ENCODE measurements around the gene ZNF10. TPM values are rescaled to one million over a fixed set of nuclear protein-coding genes. Genes with fewer than 3 reads are reported as not detected.

Gene ZNF10
- total RNA-seq, 1 donor, result 9.8 TPM

GRCh38 chr12:133192847-133193246 lies 62.4 kb downstream of the ZNF10 start:
- Histone ChIP-seq H3K4me1 (ENCODE audit: insufficient read depth, low read length) (no peaks in the 10 kb centered on the region), H4K20me1 (ENCODE audit: insufficient read depth, low read length) (no peaks in the 10 kb centered on the region), H2AFZ (ENCODE audit: low read length) (no peak overlapping the region), H3K27me3 (ENCODE audit: insufficient read depth, low read length) (no peaks in the 10 kb centered on the region), H3K4me2 (ENCODE audit: insufficient read depth, low read length) (no peak overlapping the region), H3K4me3 (ENCODE audit: insufficient read depth, low read length) (no peak overlapping the region), H3K36me3 (ENCODE audit: insufficient read depth, low read length) (peaks cover 84% of the 10 kb centered on the region), H3K9me3 (ENCODE audit: low read depth, low read length) (peaks cover 45% of the 10 kb centered on the region), H3K27ac (ENCODE audit: low read depth, low read length) (no peak overlapping the region), H3K79me2 (ENCODE audit: insufficient read depth, low read length) (peaks cover under 1% of the 10 kb centered on the region)
- TF ChIP-seq CTCF (IDR thresholded peaks at IDR 0.05; ENCODE audit: extremely low read depth, low read depth, low read length), result no peak
- DNase-seq (ENCODE audit: insufficient read length, low spot score, missing footprints), result no peak

- Histone ChIP-seq H3K4me3 (ENCODE audit: insufficient read depth, low read length) (no peak overlapping the region), H3K4me1 (ENCODE audit: insufficient read depth, low read length) (no peaks in the 10 kb centered on the region), H3K4me2 (ENCODE audit: insufficient read depth, low read length) (no peak overlapping the region), H3K79me2 (ENCODE audit: insufficient read depth, low read length) (no peaks in the 10 kb centered on the region), H4K20me1 (ENCODE audit: insufficient read depth, low read length) (no peaks in the 10 kb centered on the region), H3K9me3 (ENCODE audit: low read depth, low read length) (peaks cover 53% of the 10 kb centered on the region), H2AFZ (ENCODE audit: low read length) (no peak overlapping the region), H3K36me3 (ENCODE audit: insufficient read depth, low read length) (peaks cover 26% of the 10 kb centered on the region), H3K27ac (ENCODE audit: low read depth, low read length) (no peak overlapping the region), H3K27me3 (ENCODE audit: insufficient read depth, low read length) (no peaks in the 10 kb centered on the region)
- no peak for TF ChIP-seq CTCF (IDR thresholded peaks at IDR 0.05; ENCODE audit: extremely low read depth, low read depth, low read length)
- DNase-seq (ENCODE audit: insufficient read length, low spot score, missing footprints), result no peak
These were observed 71.5 kb downstream of the ZNF10 start for GRCh38 chr12:133201888-133202287.

- H3K9me3 ChIP-seq (ENCODE audit: low read depth, low read length), result peaks cover 53% of the 10 kb centered on the region
- no peak for DNase-seq (ENCODE audit: insufficient read length, low spot score, missing footprints)
- no peak overlapping the region for H2AFZ ChIP-seq (ENCODE audit: low read length)
- no peak overlapping the region for H3K4me2 ChIP-seq (ENCODE audit: insufficient read depth, low read length)
- H3K4me1 ChIP-seq (ENCODE audit: insufficient read depth, low read length), result no peaks in the 10 kb centered on the region
- H3K27ac ChIP-seq (ENCODE audit: low read depth, low read length), result no peak overlapping the region
- no peak overlapping the region for H3K4me3 ChIP-seq (ENCODE audit: insufficient read depth, low read length)
- no peaks in the 10 kb centered on the region for H4K20me1 ChIP-seq (ENCODE audit: insufficient read depth, low read length)
- H3K79me2 ChIP-seq (ENCODE audit: insufficient read depth, low read length), result no peaks in the 10 kb centered on the region
- peaks cover 26% of the 10 kb centered on the region for H3K36me3 ChIP-seq (ENCODE audit: insufficient read depth, low read length)
- TF ChIP-seq CTCF (IDR thresholded peaks at IDR 0.05; ENCODE audit: extremely low read depth, low read depth, low read length), result no peak
- no peaks in the 10 kb centered on the region for H3K27me3 ChIP-seq (ENCODE audit: insufficient read depth, low read length)
These were observed 72.3 kb downstream of the ZNF10 start for GRCh38 chr12:133202493-133203343.
